ENCODE results near the gene ARID3C.

ARID3C gene

GRCh38 chr9:34628656-34629490 lies at the start of gene ARID3C:
ARID3C (minus strand) TSS chr9:34629066; CDS start chr9:34628014, 1,052 bp downstream.
- H3K27ac Mint-ChIP-seq, result peak within 1 kb of the TSS in 1 of 2 donors; percentile 83
- DNase-seq, result peak in 1 of 2 donors; percentile 38
- H3K27me3 Mint-ChIP-seq, result peaks cover 70% of the 10 kb centered on the region
- H3K9me3 Mint-ChIP-seq, result no peaks in the 10 kb centered on the region
- peak within 1 kb of the TSS; percentile 81 to 84 for H3K4me3 Mint-ChIP-seq
- ATAC-seq, result peak; percentile 78
- peaks cover 24% of the 10 kb centered on the region for H3K4me1 Mint-ChIP-seq

DNA sequence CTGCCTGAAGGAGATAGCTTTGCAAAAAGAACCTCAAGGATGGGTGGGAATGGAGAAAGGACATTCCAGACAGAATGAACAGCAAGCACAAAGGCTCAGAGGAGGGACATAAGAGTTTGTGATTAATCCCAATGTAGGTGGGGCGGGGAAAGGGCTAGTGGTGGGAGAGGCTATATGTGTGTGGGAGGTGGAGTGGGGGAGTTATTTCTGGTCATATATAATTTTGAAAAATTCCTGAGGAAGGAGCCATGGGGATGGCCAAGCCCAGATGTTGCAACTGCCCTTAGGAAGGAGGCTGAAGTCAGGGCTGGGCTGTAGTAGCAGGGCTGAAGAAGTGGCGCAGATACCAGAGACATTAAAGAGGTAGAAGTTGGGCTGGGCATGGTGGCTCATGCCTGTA lies 47.0 kb upstream of the ARID3C start:
- Mint-ChIP-seq H3K9me3 (no peaks in the 10 kb centered on the region), H3K4me1 (no peaks in the 10 kb centered on the region), H3K27me3 (no peaks in the 10 kb centered on the region), H3K27ac (peak overlapping the region in 1 of 2 donors; percentile 32), H3K4me3 (no peak overlapping the region)
- DNase-seq (no peak), ATAC-seq (no peak)

- no peaks in the 10 kb centered on the region for H3K27me3 Mint-ChIP-seq
- no peak overlapping the region for H3K4me3 Mint-ChIP-seq
- DNase-seq (peak; percentile 47 to 52), ATAC-seq (peak; percentile 78)
- H3K27ac Mint-ChIP-seq, result peak overlapping the region in 1 of 2 donors; percentile 50
- H3K4me1 Mint-ChIP-seq, result no peaks in the 10 kb centered on the region
- H3K9me3 Mint-ChIP-seq, result no peaks in the 10 kb centered on the region
These were observed 46.3 kb upstream of the ARID3C start for GRCh38 chr9:34675048-34675714.

- ATAC-seq, result no peak
- no peak for DNase-seq
- peaks cover under 1 to 6% of the 10 kb centered on the region in 2 donors for H3K9me3 Mint-ChIP-seq
- no peaks in the 10 kb centered on the region for H3K4me1 Mint-ChIP-seq
- no peaks in the 10 kb centered on the region for H3K27me3 Mint-ChIP-seq
- peak overlapping the region in 1 of 2 donors; percentile 1 for H3K27ac Mint-ChIP-seq
- H3K4me3 Mint-ChIP-seq, result no peak overlapping the region
These were observed 45.6 kb upstream of the ARID3C start for GRCh38 chr9:34674440-34674839.

- ATAC-seq, result no peak
- no peak overlapping the region for H3K27ac Mint-ChIP-seq
- DNase-seq, result no peak
- no peaks in the 10 kb centered on the region for H3K27me3 Mint-ChIP-seq
- H3K4me1 Mint-ChIP-seq, result peaks cover 8% of the 10 kb centered on the region
- no peak overlapping the region for H3K4me3 Mint-ChIP-seq
- peaks cover 6 to 13% of the 10 kb centered on the region in 2 donors for H3K9me3 Mint-ChIP-seq
These were observed 42.4 kb upstream of the ARID3C start for GRCh38 chr9:34671307-34671706.

- Mint-ChIP-seq H3K4me3 (no peak overlapping the region), H3K27ac (no peak overlapping the region), H3K4me1 (peaks cover 17% of the 10 kb centered on the region), H3K27me3 (no peaks in the 10 kb centered on the region), H3K9me3 (peaks cover 6 to 13% of the 10 kb centered on the region in 2 donors)
- ATAC-seq, result no peak
- DNase-seq, result no peak
These were observed 41.1 kb upstream of the ARID3C start for GRCh38 chr9:34669809-34670562.

GRCh38 chr9:34665381-34666250 lies 36.8 kb upstream of the ARID3C start:
- no peaks in the 10 kb centered on the region for H3K27me3 Mint-ChIP-seq
- H3K9me3 Mint-ChIP-seq, result peaks cover 6 to 13% of the 10 kb centered on the region in 2 donors
- DNase-seq (peak; percentile 80 to 88), ATAC-seq (peak; percentile 84)
- H3K27ac Mint-ChIP-seq, result peak overlapping the region; percentile 86 to 89
- peak overlapping the region; percentile 85 to 90 for H3K4me3 Mint-ChIP-seq
- peaks cover 48% of the 10 kb centered on the region for H3K4me1 Mint-ChIP-seq

DNA sequence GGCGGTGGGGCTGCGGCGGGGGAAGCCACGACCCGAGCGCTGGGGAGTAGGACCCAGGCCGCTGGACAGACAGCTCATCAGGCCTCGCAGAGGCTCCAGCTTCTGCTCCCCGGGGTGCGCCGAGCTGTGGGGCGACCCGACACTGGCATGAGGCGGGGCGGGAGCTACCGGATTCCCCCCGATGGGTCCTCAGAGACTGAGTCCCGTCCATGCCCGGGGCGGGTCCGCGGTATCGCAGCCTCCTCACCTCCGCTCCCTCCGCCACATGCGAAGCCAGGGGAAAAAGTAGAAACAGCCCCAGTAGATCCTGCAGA lies 36.2 kb upstream of the ARID3C start:
- no peak overlapping the region for H3K27ac Mint-ChIP-seq
- peaks cover 48% of the 10 kb centered on the region for H3K4me1 Mint-ChIP-seq
- ATAC-seq (no peak), DNase-seq (no peak)
- H3K9me3 Mint-ChIP-seq, result peaks cover 6 to 12% of the 10 kb centered on the region in 2 donors
- H3K27me3 Mint-ChIP-seq, result no peaks in the 10 kb centered on the region
- H3K4me3 Mint-ChIP-seq, result peak overlapping the region; percentile 85 to 90

DNA sequence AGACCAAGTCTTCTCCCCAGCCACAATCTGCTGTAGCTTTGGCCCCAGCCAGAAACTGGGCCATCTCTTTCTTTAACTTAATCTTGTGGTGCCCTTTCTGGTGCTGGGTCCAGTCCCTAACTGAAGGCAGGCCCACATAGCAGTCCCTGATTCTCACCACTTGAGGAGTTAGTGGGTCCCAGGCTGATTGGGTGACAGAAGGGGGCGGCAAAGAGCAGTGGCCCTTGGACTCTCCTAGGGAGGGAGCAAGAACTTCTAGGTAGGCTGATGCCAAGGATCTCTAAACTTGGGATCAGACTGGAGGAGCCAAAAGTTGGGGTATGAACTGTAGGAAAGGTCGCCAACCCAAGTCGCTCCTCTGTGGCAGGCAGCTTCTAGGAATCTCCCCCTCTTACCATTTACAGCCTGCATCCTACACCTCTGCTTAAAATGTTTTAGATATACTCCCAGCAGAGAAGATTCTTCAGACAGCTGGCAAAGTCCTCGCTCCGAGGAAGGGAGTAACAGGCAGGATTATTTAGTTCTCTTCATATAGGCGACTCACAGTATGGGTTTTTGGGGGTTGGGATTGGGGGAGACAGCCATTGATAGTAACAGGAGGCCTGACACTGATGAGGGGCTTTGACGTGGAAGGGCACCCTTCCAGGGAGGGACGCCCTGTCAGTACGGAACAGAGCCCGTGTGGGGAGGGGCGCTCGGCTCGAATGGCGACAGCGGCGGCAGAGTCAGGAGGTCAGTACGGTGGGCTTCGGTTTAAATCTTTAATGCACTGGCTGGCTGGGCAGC lies 35.6 kb upstream of the ARID3C start:
- Mint-ChIP-seq H3K27ac (peak overlapping the region in 1 of 2 donors; percentile 68), H3K9me3 (peaks cover 5 to 7% of the 10 kb centered on the region in 2 donors), H3K27me3 (no peaks in the 10 kb centered on the region), H3K4me1 (peaks cover 48% of the 10 kb centered on the region), H3K4me3 (peak overlapping the region; percentile 85 to 90)
- ATAC-seq (peak; percentile 72), DNase-seq (peak; percentile 73)

DNA sequence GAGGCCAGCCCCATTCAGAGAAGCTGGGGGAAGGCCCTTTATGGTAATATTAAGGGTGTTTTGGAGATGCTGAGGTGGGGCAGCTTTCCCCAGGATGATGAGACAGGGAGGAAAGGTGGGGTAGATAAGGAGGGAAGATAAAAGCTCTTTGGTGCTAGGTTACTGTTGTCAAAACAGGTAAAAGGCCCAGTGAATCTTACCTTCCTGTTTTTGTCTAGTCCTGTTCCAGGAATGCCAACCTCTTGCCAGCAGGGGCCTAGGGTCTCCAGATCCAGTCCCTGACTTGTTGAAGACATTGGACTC lies 34.4 kb upstream of the ARID3C start:
- DNase-seq, result no peak
- ATAC-seq, result no peak
- Mint-ChIP-seq H3K4me3 (no peak overlapping the region), H3K27me3 (no peaks in the 10 kb centered on the region), H3K4me1 (peaks cover 48% of the 10 kb centered on the region), H3K27ac (no peak overlapping the region), H3K9me3 (no peaks in the 10 kb centered on the region)

- Mint-ChIP-seq H3K27me3 (no peaks in the 10 kb centered on the region), H3K27ac (peak within 1 kb of the TSS in 1 of 2 donors; percentile 30), H3K4me1 (peaks cover 48% of the 10 kb centered on the region), H3K4me3 (peak within 1 kb of the TSS in 1 of 2 donors; percentile 15), H3K9me3 (no peaks in the 10 kb centered on the region)
- ATAC-seq (no peak), DNase-seq (no peak)
These were observed 33.8 kb upstream of the ARID3C start, which contains the start of gene CCL27 for GRCh38 chr9:34662526-34663302. CCL27 (minus strand) TSS chr9:34662657; CDS start chr9:34662633, 24 bp downstream.

DNA sequence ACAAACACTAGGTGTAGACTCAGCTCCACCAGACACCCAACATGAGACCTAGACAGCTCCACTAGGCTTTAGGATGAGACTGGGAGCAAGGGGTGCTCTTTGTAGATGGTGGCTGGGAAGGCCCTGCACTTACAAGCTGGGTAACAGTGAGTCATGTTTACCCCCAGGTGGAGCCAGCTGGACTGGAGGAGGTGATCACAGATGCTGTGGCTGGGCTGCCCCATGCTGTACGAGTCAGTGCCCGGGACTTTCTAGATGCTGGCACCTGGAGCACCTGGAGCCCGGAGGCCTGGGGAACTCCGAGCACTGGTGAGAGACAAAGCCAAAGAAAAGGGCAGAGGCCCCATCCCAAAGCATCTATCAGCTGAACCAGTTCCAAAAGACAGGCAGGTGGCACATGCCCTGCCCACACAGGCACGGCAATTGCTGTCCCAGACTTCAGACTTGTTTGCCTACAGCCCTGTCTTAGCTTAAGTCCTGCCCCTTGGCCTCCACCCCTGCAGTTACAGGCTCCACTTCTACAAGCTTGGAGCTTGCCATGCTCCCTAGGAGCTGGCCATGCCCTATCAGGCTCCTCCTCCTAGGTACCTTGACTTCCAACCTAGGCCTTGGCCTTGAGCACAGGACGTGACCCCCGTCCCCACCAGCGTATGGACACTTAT lies 30.9 kb upstream of the ARID3C start:
- Mint-ChIP-seq H3K4me3 (no peak overlapping the region), H3K9me3 (no peaks in the 10 kb centered on the region), H3K4me1 (peaks cover 29% of the 10 kb centered on the region), H3K27me3 (no peaks in the 10 kb centered on the region), H3K27ac (no peak overlapping the region)
- DNase-seq (no peak), ATAC-seq (no peak)

- ATAC-seq (no peak), DNase-seq (no peak)
- no peaks in the 10 kb centered on the region for H3K9me3 Mint-ChIP-seq
- no peak overlapping the region for H3K27ac Mint-ChIP-seq
- no peak overlapping the region for H3K4me3 Mint-ChIP-seq
- peaks cover 16% of the 10 kb centered on the region for H3K4me1 Mint-ChIP-seq
- no peaks in the 10 kb centered on the region for H3K27me3 Mint-ChIP-seq
These were observed 29.6 kb upstream of the ARID3C start for GRCh38 chr9:34658461-34658860.

Measured in stimulated activated naive CD8-positive, alpha-beta T cell treated with anti-CD3 and anti-CD28 coated beads, Interleukin-15, amount 100 ng/mL, for 72 hours (primary cell).